ENCODE data around the gene E2F4.
A peak's percentile ranks its signal among the peaks of the same experiment; 100 is the strongest.

The E2F4 gene, protein sequence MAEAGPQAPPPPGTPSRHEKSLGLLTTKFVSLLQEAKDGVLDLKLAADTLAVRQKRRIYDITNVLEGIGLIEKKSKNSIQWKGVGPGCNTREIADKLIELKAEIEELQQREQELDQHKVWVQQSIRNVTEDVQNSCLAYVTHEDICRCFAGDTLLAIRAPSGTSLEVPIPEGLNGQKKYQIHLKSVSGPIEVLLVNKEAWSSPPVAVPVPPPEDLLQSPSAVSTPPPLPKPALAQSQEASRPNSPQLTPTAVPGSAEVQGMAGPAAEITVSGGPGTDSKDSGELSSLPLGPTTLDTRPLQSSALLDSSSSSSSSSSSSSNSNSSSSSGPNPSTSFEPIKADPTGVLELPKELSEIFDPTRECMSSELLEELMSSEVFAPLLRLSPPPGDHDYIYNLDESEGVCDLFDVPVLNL

DNA sequence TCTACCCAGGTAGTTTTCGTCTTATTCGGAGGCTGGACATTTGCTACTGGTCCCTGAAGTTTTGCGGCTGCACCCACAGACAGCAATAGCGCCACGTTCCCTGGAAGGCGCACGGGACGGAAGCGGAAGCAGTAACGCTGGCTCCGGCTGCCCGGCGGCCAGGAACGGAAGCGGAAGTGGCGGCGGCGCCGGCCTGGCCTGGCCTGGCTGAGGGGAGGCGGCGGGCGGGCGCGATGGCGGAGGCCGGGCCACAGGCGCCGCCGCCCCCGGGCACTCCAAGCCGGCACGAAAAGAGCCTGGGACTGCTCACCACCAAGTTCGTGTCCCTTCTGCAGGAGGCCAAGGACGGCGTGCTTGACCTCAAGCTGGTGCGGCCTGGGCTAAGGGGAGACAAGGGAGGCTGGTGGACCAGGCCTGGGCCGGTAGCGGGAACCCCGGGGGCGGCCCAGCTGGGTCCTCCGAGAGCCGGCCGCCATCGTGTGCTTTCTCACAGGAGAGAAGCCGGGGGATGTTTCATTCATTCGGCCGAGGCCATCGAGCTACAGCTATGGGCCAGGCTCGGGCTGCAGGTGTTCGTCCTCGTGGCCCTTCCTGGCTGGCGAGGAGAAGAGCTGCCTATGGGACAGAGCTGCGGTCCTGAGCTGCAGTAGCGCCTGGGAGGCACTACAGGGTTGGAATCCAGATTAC, at the start of gene E2F4:
Gene E2F4, plus strand, starts transcription at position 161 of the 687 bp plus-strand sequence. Its CDS starts 73 bp downstream, at position 234.
- peak; percentile 77 for DNase-seq (ENCODE audit: low spot score)
- FAIRE-seq: peak; percentile 8

DNA sequence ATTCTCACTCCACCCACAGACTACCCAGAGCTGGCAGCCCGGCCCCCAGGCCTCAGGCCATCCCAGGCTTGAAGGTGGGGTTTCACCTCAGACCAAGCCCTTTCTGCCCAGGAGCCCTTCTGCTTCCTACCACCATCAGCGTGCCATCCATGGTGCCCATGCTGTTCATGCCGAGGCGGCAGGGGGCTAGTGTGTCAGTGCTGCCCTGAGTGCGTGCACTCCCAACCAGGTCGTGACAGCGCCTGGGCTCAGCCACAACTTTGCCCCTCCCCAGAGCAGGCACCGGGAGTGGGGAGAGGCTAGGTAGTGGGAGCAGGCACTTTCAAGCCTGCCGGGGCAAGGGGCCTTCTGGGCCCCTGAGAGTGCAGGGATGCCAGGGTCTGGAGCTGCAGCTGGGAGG, 49.6 kb upstream of the E2F4 start:
- no peak for FAIRE-seq
- no peak for DNase-seq (ENCODE audit: low spot score)

DNA sequence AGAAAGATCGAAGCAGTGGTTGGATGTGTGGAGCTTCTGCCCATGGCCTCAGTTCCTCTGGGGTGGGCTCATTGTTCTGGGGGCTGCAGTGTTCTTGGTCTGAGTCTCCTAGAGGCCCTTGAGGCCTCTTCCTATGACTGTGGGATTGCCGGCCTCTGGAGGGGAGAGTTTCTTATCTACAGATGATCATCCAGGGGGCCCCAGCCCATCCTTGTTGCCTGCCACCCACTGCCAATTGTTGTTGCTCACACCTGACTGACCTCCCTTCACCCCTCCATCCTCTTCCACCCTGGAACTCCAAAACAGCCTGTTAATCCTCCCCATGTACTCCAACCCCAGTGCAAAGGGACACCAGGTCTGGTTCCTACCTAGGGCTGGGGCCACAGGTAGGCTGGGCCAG, 47.0 kb upstream of the E2F4 start:
- FAIRE-seq (no peak), DNase-seq (ENCODE audit: low spot score) (no peak)

DNA sequence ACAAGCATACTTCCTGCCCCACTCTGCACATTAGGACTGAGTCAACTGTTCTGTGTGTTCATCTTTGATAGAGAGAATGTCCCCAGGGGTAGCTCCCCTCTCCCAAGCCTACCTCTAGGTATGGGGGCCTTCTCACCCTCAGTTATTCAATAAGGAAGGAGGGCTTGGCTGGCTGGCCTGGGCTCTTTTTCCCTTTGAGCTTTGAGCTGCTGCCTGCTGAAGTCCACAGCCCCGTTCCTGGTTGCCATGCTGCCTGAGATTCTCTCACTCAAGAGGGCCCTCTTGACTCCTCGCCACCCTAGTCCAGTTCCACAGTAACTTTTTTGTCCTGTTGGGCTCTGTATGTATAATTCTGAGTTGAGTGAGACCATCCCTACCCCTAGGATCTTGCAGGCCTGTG, 46.2 kb upstream of the E2F4 start:
- FAIRE-seq: no peak

DNA sequence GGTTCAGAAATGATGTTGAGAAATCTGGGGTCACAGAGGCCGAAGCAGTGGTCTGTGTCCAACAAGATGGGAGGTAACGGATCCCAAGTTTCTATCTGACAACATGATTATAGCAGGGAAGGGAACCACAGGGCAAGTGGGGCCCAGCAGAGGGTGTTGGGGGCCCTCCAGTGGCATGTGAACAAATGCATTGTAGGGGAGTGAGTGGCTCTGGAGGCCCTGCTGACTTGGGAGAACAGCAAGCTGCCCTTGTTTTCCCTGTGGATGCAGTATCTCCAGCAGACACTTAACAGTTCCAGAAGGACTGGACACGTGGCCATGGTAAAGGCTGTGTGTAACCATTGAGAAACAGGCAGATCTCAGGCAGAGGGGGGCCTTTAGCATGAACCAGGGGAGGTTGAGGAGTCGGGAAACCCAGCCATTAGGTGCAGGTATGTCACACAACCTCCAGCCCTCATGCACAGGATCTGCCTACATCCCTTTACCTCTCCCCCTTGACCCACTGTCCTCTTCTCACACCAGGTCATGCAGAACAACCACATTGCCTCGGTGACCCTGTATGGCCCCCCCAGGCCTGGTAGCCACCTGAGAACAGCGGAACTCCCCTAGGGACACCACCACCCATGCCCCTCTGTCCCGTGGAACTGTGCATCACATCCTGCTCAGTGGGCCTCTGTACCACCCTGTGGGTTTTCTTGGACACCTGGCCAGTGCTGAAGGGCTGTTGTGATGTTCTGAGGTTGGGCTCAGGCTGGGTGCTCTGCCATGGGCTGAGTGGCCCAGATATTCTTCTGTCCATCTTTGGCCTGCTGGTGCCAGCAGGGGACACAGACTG, 45.2 kb upstream of the E2F4 start:
- no peak for FAIRE-seq
- DNase-seq (ENCODE audit: low spot score): no peak

More for the DNA sequence above, 46.2 kb upstream of the E2F4 start:
- no peak for DNase-seq (ENCODE audit: low spot score)

DNA sequence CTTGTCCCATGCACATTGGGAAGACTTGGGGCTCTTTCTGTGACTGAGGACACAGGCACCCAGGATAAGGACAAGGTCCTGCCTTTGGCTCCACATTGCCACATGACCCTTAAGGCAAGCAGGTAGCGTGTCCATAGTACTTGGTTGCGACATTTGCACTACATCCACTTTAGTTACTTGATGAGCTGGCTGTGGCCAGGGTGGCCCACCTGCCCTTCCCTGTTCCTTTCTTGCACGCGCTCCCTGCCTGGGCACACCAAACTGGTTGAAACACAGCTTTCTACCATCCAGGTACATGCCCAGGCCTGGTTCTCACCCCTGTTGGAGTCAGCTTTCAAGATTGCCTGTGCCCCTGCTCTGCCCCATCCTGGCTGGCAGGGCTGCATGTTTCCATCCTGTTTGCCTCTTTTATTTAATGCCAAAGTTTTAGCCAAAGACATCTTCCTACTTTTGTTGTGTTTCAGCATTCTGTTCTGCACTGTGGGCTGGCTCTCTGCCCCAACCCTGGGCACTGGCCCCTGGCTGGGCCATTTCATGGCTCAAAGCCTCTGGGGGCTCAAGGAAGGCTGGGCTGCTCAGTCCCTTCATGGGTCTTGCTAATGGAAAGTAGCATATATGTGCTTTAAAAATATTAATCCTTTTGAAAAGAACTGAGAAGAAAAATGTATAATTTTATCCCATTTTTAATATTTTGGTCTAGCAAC, 44.4 kb upstream of the E2F4 start:
- FAIRE-seq: no peak
- DNase-seq (ENCODE audit: low spot score): no peak

DNA sequence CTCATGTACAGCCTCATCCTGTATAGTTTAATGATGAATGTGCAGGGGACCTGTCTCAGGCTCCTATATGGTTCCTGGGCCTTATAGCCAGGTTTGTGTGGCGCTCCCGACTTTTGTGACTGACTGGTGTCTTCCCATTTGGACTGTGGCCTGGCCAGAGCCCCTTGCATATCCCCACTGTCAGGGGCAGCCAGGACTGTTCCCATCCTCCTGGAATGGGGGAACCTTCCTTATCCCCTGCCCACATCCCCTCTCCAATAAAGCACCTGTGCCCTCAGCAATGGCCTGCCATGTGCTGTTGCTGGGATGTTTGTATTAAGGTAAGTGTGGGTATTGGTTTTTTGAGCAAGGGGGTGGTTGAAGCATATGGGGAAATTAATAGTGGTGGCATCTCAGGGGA, 43.7 kb upstream of the E2F4 start:
- DNase-seq (ENCODE audit: low spot score) (no peak), FAIRE-seq (no peak)

DNA sequence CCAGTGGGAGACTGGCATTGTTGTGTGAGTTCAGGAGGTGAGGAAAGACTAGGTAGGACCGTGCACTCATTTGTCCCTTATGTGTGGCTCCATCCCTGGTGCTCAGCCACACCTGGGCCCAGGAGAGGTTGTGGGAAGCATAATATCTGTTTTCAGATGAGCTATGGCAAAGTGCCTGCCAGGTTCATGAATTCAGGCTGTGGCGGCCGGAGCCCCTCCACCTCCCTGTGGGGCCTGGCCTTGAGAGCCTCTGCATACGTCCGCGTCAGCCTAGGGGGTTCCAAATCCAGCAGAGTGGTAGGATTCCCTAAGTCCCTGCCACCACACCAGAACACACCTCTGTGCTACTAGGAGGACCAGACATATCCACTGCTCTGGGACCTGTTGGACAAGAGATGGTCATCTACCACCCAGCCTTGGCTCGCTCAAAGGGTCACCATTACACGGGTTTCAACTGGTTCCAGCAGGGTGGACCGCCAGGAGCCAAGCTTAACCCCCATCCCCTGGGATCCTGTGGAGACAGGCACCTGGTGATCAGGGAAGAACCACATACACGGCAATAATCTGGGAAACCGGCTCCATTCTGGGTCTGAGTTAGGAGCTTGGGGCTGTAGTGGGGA, 43.2 kb upstream of the E2F4 start:
- DNase-seq (ENCODE audit: low spot score) (no peak), FAIRE-seq (no peak)

DNA sequence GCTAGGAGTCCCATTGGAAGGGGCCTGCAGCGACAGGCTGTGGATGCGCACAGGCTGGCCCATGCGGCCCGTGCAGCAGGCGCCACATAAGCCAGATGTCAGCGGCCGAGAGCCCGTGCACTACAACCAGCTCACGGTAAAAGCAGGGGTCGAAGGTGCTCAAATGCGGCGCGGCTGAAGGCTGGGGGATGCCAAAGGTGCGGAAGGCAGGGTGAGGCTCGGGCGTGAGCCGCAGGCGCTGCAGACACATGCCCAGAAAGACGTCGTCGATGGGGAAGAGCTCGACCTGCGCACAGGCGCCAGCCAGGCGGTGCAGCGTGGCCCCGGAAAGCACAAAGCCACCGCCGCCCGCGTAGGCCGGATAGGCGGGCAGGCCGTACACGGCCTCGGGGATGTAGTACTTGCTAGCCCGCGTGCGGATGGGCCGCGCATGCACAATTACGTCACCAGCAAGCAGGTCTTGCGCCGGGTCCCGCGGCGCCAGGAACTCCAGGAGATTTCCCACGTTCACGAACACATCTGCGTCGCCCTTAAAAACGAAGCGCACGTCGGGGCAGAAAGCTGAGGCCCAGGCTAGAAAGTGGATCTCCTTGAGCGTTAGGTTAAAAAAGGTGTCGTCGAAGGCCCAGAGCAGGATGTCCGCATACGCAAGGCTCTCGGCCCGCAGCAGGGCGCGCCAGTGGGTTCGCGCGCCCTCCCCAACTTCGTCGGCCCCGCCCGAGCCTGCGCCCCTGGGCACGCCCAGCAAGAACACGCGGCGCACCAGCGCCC, 42.5 kb upstream of the E2F4 start:
- DNase-seq (ENCODE audit: low spot score) (no peak), FAIRE-seq (no peak)

DNA sequence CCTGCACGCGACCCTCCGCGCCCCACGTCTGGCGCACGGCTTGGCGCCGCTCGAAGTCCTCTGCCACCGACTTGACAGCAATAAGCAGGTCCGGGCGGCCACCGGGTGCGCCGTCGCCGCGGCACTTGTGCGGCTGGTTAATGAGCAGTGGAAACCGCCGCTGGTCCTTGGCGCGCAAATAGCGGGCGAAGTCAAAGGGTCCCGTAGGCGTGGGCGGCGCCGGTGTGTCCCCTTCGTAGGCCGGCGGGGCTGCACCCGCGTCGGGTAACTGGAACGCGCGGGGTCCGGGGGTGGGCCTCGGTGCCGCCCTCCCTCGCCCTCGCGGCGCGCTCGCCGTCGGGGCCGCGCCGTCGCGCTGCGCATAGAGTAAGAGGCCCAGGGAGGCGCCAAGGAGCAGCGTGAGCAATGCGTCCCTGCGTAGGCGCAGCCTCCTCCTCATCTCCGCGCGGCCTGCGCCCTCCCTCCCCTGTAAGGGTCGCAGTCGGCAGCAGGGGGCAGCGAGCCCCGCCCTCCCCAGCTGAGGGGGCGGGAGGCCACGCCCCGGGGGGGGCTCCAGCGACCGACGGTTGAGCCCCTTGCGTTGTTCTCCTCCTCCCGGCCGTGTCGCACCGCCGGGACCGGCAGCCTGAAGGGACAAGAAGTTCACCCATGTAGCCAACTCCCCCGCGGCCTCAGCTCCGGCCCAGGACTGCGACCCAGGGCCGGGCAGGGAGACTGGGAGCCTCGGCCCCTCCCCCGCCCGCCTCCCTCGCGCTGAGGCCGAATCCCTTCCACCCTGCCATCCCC, 41.7 kb upstream of the E2F4 start:
- FAIRE-seq: no peak
- DNase-seq (ENCODE audit: low spot score): no peak

DNA sequence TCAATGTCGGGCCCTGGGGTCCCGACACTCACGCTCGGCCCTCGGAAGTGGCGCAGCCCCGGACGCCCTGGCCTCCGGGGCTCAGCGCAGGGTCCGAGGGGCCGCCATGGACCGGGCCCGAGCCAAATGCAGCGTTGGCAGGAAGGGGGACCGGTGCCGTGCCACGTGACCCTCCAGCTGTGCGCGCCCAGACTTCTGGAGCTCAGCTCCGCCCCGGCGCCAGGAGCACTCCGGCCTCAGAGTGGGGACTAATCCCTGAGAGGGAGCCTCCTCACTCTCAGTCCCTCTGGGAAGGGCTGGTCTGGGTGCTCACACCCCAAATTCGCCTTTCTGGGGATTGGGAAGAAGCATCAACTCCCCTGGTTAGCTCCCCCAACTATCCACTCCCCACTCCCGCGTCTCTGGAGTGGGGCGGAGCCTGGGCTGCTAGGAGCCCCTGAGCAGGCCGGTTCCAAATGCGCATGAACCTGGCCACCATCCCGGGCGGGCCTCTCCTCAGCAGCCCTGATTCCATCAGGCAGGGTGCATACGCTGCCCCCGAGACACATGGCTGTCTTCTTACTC, 41.0 kb upstream of the E2F4 start, which contains the start of gene B3GNT9:
Gene B3GNT9, minus strand, starts transcription at position 166 of the 564 bp plus-strand sequence. CDS start 513 bp downstream, outside the sequence.
- FAIRE-seq (no peak), DNase-seq (ENCODE audit: low spot score) (no peak)

DNA sequence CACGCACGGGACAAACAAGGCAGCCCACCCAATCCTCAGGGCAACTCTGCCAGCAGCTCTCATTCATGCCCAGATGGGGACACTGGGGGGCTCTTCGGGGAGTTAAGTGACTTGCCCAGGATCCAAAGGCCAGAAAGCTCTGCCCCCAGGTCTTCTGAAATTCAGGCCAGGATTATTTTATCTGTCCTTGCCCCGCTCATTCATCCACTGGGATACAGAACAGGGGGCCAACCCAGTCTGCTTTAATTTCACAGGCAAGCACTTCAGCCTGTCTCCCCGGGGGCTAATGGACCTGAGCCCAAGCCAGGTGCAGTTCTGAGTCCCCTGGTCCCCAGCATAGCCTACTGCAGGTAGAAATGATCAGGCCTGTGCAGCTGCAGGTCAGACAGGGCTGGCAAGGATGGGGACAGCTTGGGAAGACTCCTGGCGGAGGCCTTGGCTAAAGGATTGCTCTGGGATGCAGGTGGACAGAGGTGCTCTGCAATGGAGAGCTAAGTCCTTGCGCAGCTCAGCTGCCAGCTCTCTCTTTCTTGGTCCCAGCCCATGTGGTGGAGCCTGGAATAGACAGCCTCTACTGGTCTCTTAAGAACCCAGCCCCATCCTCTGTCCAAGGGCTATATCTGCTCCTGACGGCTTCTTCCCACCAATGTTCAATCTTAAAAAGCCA, 40.4 kb upstream of the E2F4 start:
- FAIRE-seq (no peak), DNase-seq (ENCODE audit: low spot score) (no peak)

DNA sequence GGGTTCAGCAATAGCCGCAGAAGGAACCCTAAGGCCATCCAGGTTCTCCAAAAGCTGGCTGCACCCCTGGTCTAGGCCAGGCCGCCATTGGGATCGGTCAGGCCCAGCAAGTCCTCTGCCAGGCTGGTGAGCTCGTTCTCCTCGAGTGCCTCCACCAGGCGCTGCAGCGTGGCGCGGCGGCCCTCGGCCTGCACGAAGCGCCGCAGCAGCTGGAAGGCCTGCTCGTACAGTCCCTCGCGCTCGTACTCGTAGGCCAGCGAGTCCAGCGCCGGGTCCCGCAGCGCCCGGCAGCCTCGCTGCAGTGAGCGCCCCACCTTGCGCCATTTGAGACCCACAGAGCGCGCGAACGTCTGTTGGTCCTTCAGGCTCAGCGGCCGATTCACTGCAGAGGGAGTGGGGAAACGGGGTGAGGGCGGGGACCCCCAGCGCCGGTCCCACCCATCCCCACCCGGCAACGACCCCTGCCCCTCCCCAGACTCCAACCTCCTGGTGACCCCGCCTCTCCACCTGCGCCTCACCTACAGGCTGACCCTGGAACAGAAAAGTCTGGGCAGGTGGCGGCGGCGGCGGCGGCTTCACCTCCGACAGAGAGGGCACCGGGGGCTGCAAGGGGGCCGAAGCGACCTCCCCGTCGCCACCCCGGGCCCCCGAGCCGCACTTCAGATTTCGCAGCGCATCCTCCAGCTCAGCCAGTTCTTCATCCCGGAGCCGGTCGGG, 37.2 kb upstream of the E2F4 start:
- no peak for DNase-seq (ENCODE audit: low spot score)
- FAIRE-seq: no peak

DNA sequence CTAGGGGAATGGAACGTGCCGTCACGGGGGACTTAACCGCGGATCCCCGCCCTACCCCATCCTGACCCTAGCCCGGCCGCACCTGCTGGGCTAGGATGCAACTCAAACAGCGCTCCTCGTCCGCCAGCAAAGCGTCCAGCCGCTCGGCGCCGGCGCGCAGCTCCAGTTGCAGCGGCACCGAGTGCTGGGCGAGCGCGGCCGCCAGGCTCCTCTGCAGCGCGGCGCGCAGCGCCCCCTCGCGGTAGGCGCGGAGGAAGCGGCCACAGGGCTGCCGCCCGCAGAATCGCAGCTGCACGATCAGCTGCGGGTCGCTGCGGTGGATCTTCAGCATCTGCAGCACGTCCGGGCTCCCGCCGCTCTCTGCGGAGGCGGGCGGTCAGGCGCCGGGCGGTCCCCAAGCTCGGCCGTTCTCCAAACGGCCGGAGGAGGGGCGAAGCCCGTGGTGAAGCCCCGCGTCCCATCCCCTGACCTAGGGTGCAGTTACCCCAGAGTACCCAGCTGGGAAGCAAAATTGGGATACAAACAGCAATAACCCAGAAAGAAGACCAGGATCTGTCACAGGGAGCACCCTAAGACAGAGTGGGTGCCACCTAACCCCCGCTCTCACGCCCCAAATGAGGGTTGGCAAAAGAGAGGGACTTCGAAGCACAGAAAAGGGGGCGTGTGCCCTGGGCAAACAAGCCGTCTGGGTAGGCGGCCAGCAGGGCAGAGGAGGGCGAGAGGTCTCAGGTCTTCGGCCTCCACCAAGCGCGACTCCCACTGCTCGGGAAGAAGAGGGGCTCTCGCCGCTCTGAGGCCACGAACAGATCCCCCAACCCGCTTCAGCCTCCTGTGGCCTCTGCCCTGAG, 36.4 kb upstream of the E2F4 start:
- DNase-seq (ENCODE audit: low spot score) (peak; percentile 27), FAIRE-seq (no peak)

DNA sequence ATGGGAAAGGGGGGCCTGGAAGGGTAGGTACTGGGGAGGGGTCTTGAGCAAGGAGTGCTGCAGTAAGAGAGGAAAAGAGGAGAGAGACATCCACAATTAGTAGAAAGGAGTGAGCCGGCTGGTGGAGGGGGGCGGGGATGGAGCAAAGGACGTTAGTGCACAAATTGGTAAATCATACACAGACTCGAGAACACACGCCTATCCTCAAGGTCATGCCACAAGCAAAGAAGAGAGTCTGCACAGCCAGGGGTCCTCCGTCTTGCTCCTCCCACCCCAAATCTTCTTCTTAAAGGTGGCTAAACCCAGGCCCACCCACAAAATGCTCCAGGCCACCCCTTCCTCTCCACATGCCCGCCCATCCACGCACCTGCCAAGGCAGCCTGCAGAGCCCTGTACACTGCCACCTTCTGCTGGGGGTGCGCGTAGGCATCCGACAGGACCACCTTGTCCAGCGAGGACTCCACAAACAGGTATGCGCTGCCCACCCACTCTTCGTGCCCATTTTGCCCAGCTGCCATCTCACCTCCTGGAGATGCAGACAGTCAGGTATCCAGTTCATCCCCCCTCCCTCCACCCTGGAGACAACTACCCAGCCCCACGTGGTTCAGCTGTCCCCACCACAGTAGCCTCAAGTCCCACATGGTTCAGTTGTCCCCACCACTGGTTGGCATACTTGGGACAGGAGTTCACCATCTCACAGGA, 35.7 kb upstream of the E2F4 start:
- FAIRE-seq (no peak), DNase-seq (ENCODE audit: low spot score) (no peak)

DNA sequence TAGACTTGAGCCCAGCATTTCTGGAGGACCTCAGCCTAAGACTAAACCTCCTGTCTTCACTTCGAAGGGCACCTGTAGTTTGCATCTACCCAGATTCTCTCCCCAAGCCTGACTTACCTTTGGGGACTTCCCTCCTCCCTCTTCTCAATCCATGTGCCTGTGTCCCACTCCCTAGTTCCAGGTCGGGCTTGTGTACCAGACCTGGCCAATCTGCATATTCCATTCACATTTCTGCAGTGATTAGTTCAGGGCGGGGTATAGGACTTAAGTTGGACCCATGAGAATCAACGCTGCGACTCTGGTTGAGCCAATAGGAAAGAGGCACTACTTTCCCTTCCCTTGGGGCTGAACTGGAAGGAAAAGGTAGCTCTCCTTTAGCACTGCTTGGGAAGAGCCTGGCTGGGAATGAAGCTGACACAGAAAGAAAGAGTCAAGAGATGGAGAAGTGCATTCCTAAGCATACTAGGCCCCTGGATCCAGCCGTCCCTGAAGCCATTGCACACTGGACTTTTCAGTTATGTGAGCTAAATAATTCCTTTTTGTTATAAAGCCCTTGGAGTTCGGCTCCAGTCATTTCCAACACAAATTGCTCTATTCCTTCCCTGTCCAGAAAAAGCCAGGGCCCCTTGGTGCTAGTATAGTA, 34.7 kb upstream of the E2F4 start:
- DNase-seq (ENCODE audit: low spot score): no peak
- FAIRE-seq: no peak

Data from RCC 7860 (cell line).